Measurements from ENCODE around the gene YBEY. TPM values are rescaled to one million over a fixed set of nuclear protein-coding genes. Genes with fewer than 3 reads are reported as not detected.

YBEY gene
- total RNA-seq, 4 donors from 2014 or later = 4.7 to 17.9 (median 11.7) TPM

DNA sequence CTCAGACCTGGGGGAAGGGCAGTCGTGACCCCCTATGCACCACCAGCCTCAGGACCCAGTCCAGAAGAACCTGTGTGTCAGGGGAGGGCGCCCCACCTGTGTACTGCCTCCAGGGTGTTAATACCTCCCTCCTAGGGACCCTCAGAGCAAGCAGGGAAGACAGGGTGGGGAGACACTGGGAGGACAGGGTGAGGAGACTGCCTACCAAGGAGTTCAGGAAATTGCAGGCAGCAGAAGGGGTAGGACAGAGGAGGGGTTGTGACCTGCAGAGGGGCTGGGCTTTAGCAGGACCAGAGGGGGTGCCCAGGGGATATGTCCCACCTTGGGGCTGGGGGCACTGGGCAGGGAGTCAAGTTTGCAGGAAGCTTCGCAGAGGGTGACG lies 32.3 kb downstream of the YBEY start:
- Histone ChIP-seq H3K36me3 (peaks cover 0 to 7% (median 0%) of the 10 kb centered on the region in 3 donors), H3K4me3 (no peak overlapping the region), H3K27me3 (no peaks in the 10 kb centered on the region), H3K9me3 (no peaks in the 10 kb centered on the region), H3K4me1 (peaks cover 12 to 37% (median 13%) of the 10 kb centered on the region in 3 donors), H3K27ac (no peak overlapping the region)
- 74 to 87% methylated on average over 3 of the region's 4 CpGs for whole genome bisulfite sequencing, 2 donors
- no peak for TF ChIP-seq POLR2A (IDR thresholded peaks at IDR 0.05)
- no peak for TF ChIP-seq CTCF (IDR thresholded peaks at IDR 0.05)
- intact Hi-C loops (cut with DNase I) = no loop called here
- no peak for DNase-seq

DNA sequence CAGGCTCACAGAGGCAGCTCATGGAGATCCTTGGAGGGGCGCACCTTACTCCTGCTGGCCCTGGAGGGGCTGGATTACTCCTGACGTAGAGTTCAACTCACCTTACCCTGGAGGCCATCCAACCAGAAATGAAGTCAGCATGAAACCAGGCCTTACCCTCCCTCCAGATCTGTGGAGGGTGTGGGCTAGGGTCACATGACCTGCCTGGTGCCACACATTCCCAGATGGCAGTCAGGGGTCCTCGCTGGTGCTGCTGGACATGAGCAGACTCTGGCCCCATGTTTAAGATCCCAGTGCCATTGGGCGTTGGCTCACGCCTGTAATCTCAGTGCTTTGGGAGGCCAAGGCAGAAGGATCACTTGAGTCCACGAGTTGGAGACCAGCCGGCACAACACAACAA lies 33.0 kb downstream of the YBEY start:
- WGBS, 2 donors = 91 to 97% methylated on average over 4 of the region's 7 CpGs
- no peak overlapping the region for H3K27ac ChIP-seq
- intact Hi-C loops (cut with DNase I) = no loop called here
- H3K27me3 ChIP-seq = no peaks in the 10 kb centered on the region
- H3K9me3 ChIP-seq = no peaks in the 10 kb centered on the region
- peaks cover 0 to 6% (median 0%) of the 10 kb centered on the region in 3 donors for H3K36me3 ChIP-seq
- no peak for TF ChIP-seq CTCF (IDR thresholded peaks at IDR 0.05)
- TF ChIP-seq POLR2A (IDR thresholded peaks at IDR 0.05) = no peak
- peaks cover 12 to 37% (median 13%) of the 10 kb centered on the region in 3 donors for H3K4me1 ChIP-seq
- no peak overlapping the region for H3K4me3 ChIP-seq
- no peak for DNase-seq

- Histone ChIP-seq H3K27me3 (no peaks in the 10 kb centered on the region), H3K27ac (no peak overlapping the region), H3K4me1 (peaks cover 13 to 42% (median 13%) of the 10 kb centered on the region in 3 donors), H3K4me3 (no peak overlapping the region), H3K9me3 (no peaks in the 10 kb centered on the region), H3K36me3 (no peaks in the 10 kb centered on the region)
- no peak for TF ChIP-seq CTCF (IDR thresholded peaks at IDR 0.05)
- no peak for TF ChIP-seq POLR2A (IDR thresholded peaks at IDR 0.05)
- DNase-seq = no peak
- intact Hi-C loops (cut with DNase I) = loop anchor here (10.0 kb wide), 1 partner anchor 96 kb away; the partner anchor contains the start of gene LSS
- WGBS, 2 donors = 56 to 82% methylated on average over 3 to 4 of the region's 4 CpGs
Measured at GRCh38 chr21:46320331-46320801, 34.2 kb downstream of the YBEY start.

GRCh38 chr21:46322351-46323226 lies 36.4 kb downstream of the YBEY start:
- TF ChIP-seq CTCF (IDR thresholded peaks at IDR 0.05) = no peak
- Histone ChIP-seq H3K27me3 (no peaks in the 10 kb centered on the region), H3K4me1 (peaks cover 13 to 55% (median 20%) of the 10 kb centered on the region in 3 donors), H3K9me3 (no peaks in the 10 kb centered on the region), H3K36me3 (peaks cover 0 to 12% (median 0%) of the 10 kb centered on the region in 3 donors), H3K4me3 (peak overlapping the region; percentile 74 to 99 (median 96)), H3K27ac (peak overlapping the region in 3 of 4 donors; percentile 81 to 100 (median 99))
- DNase-seq = no peak
- intact Hi-C loops (cut with DNase I) = loop anchor here (10.0 kb wide), 1 partner anchor 98 kb away; the partner anchor contains the start of gene LSS
- 3 to 4% methylated on average over 39 to 42 of the region's 50 CpGs for WGBS, 2 donors

DNA sequence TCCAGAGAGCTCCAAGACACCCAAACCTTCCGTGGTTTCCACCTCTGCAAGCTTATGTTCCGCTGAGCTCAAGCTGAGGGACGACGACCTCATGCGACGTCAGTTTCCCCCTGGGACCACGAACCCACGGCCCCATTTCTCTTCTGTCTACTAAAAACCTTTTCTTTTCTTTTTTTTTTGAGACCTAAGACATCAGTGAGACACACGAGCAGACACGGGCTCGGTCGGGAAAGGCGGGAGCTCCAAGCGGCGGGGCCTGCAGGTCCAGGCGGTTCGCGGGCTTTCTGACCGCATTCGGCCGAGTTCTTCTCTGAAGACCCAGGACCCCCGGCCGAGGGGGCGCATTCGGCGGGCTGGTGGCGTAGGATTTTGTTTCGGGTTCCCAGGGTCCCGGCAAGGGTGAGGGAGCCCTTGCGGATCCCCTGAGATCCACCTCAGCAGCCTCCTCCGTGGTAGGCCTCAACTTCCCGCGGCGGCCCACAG lies 37.1 kb downstream of the YBEY start:
- no peak for DNase-seq
- 0 to 1% methylated on average over 5 to 21 of the region's 34 CpGs for WGBS, 2 donors
- no peak for TF ChIP-seq POLR2A (IDR thresholded peaks at IDR 0.05)
- no peak for TF ChIP-seq CTCF (IDR thresholded peaks at IDR 0.05)
- intact Hi-C loops (cut with DNase I) = loop anchor here (10.0 kb wide), 1 partner anchor 98 kb away; the partner anchor contains the start of gene LSS
- Histone ChIP-seq H3K9me3 (no peaks in the 10 kb centered on the region), H3K4me3 (peak overlapping the region; percentile 74 to 99 (median 96)), H3K27me3 (no peaks in the 10 kb centered on the region), H3K4me1 (peaks cover 13 to 50% (median 20%) of the 10 kb centered on the region in 3 donors), H3K27ac (peak overlapping the region; percentile 81 to 100 (median 100)), H3K36me3 (peaks cover 0 to 18% (median 0%) of the 10 kb centered on the region in 3 donors)

All from esophagus squamous epithelium (tissue), 5 donors.